ENCODE measurements around the gene GNA15. TPM values are rescaled to one million over a fixed set of nuclear protein-coding genes. Genes with fewer than 3 reads are reported as not detected.

GNA15 gene
- total RNA-seq, 1 experiment from 2014 or later, result 6.2 TPM

- Histone ChIP-seq H3K9me3 (ENCODE audit: control insufficient read depth, insufficient read depth, low read depth, low read length) (no peaks in the 10 kb centered on the region), H3K4me1 (ENCODE audit: control insufficient read depth, insufficient read depth, low read length) (peaks cover 22% of the 10 kb centered on the region), H3K27me3 (ENCODE audit: control insufficient read depth, insufficient read depth, low read length) (no peaks in the 10 kb centered on the region), H3K36me3 (ENCODE audit: control insufficient read depth, insufficient read depth, low read length) (no peaks in the 10 kb centered on the region), H3K27ac (ENCODE audit: low read length) (peak overlapping the region; percentile 79), H3K4me3 (ENCODE audit: low read depth in 2 of 2, low read length in 2 of 2) (peak overlapping the region; percentile 70 to 82)
- no TSS peak for BruUV-seq (replicated peaks)
- intact Hi-C loops (cut with micrococcal nuclease; ENCODE audit: unreplicated experiment), result no loop called here
- TF ChIP-seq, protein P1, sequence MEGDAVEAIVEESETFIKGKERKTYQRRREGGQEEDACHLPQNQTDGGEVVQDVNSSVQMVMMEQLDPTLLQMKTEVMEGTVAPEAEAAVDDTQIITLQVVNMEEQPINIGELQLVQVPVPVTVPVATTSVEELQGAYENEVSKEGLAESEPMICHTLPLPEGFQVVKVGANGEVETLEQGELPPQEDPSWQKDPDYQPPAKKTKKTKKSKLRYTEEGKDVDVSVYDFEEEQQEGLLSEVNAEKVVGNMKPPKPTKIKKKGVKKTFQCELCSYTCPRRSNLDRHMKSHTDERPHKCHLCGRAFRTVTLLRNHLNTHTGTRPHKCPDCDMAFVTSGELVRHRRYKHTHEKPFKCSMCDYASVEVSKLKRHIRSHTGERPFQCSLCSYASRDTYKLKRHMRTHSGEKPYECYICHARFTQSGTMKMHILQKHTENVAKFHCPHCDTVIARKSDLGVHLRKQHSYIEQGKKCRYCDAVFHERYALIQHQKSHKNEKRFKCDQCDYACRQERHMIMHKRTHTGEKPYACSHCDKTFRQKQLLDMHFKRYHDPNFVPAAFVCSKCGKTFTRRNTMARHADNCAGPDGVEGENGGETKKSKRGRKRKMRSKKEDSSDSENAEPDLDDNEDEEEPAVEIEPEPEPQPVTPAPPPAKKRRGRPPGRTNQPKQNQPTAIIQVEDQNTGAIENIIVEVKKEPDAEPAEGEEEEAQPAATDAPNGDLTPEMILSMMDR (IDR thresholded peaks at IDR 0.05), result no peak
- ATAC-seq, result no peak
- ChIA-PET CTCF (interaction anchor here (0.6 kb wide), 1 partner anchor 1214 kb away, joined by 6 read pairs; the partner anchor contains the start of gene ABHD17A), POLR2A (no interaction called here)
- in situ Hi-C loops (cut with HindIII; ENCODE audit: low pct_unique_long_range_greater_than_20kb, low sequenced_read_pairs), result no loop called here
- no peak for DNase-seq (ENCODE audit: low read depth, low spot score)
These were observed 37.1 kb upstream of the GNA15 start for GRCh38 chr19:3098515-3099346.

- no peak overlapping the region for H3K27ac ChIP-seq (ENCODE audit: low read length)
- H3K36me3 ChIP-seq (ENCODE audit: control insufficient read depth, insufficient read depth, low read length), result no peaks in the 10 kb centered on the region
- ChIA-PET POLR2A (no interaction called here), CTCF (no interaction called here)
- H3K4me3 ChIP-seq (ENCODE audit: low read depth in 2 of 2, low read length in 2 of 2), result no peak overlapping the region
- in situ Hi-C loops (cut with HindIII; ENCODE audit: low pct_unique_long_range_greater_than_20kb, low sequenced_read_pairs), result no loop called here
- DNase-seq (ENCODE audit: low read depth, low spot score), result no peak
- TF ChIP-seq, protein P2, sequence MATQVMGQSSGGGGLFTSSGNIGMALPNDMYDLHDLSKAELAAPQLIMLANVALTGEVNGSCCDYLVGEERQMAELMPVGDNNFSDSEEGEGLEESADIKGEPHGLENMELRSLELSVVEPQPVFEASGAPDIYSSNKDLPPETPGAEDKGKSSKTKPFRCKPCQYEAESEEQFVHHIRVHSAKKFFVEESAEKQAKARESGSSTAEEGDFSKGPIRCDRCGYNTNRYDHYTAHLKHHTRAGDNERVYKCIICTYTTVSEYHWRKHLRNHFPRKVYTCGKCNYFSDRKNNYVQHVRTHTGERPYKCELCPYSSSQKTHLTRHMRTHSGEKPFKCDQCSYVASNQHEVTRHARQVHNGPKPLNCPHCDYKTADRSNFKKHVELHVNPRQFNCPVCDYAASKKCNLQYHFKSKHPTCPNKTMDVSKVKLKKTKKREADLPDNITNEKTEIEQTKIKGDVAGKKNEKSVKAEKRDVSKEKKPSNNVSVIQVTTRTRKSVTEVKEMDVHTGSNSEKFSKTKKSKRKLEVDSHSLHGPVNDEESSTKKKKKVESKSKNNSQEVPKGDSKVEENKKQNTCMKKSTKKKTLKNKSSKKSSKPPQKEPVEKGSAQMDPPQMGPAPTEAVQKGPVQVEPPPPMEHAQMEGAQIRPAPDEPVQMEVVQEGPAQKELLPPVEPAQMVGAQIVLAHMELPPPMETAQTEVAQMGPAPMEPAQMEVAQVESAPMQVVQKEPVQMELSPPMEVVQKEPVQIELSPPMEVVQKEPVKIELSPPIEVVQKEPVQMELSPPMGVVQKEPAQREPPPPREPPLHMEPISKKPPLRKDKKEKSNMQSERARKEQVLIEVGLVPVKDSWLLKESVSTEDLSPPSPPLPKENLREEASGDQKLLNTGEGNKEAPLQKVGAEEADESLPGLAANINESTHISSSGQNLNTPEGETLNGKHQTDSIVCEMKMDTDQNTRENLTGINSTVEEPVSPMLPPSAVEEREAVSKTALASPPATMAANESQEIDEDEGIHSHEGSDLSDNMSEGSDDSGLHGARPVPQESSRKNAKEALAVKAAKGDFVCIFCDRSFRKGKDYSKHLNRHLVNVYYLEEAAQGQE (IDR thresholded peaks at IDR 0.05; ENCODE audit: insufficient read depth in 1 of 2, low read depth in 2 of 2, low read length in 1 of 2), result no peak
- no peak for TF ChIP-seq SIN3A (IDR thresholded peaks at IDR 0.05; ENCODE audit: borderline replicate concordance, insufficient read depth, low read depth, low read length)
- intact Hi-C loops (cut with micrococcal nuclease; ENCODE audit: unreplicated experiment), result no loop called here
- no peaks in the 10 kb centered on the region for H3K9me3 ChIP-seq (ENCODE audit: control insufficient read depth, insufficient read depth, low read depth, low read length)
- peaks cover 22% of the 10 kb centered on the region for H3K4me1 ChIP-seq (ENCODE audit: control insufficient read depth, insufficient read depth, low read length)
- no peak for ATAC-seq
- no peaks in the 10 kb centered on the region for H3K27me3 ChIP-seq (ENCODE audit: control insufficient read depth, insufficient read depth, low read length)
- BruUV-seq (replicated peaks), result no TSS peak
These were observed 36.3 kb upstream of the GNA15 start for GRCh38 chr19:3099347-3100145.

DNA sequence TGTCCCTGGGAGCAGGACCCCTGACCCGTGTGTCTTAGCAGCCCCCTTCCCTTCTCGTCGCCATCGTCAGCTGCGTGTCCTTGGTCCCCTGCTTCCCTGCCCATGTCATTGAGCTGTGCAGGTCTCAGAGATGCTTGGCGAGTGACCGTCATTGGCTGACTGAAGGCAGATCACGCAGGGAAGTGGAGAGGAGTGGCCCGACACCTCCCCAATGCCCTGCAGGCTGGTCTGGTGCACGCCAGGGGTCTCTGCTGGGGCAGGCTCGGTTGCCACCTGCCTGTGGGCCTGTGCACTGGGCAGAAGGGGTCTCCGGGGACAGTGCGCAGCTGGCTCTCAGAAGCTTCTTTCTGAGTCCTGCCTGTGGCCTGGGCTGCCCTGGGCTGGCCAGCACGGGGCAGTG lies 35.5 kb upstream of the GNA15 start:
- H3K36me3 ChIP-seq (ENCODE audit: control insufficient read depth, insufficient read depth, low read length), result no peaks in the 10 kb centered on the region
- no peak overlapping the region for H3K4me3 ChIP-seq (ENCODE audit: low read depth in 2 of 2, low read length in 2 of 2)
- in situ Hi-C loops (cut with HindIII; ENCODE audit: low pct_unique_long_range_greater_than_20kb, low sequenced_read_pairs), result no loop called here
- no peaks in the 10 kb centered on the region for H3K9me3 ChIP-seq (ENCODE audit: control insufficient read depth, insufficient read depth, low read depth, low read length)
- ChIA-PET POLR2A (no interaction called here), CTCF (no interaction called here)
- no peak for TF ChIP-seq TCF7L2 (IDR thresholded peaks at IDR 0.05; ENCODE audit: low read depth, low read length)
- TF ChIP-seq POLR2AphosphoS5 (IDR thresholded peaks at IDR 0.05; ENCODE audit: low read depth, low read length), result no peak
- DNase-seq (ENCODE audit: low read depth, low spot score) (no peak), ATAC-seq (no peak)
- BruUV-seq (replicated peaks), result no TSS peak
- H3K4me1 ChIP-seq (ENCODE audit: control insufficient read depth, insufficient read depth, low read length), result peaks cover 22% of the 10 kb centered on the region
- intact Hi-C loops (cut with micrococcal nuclease; ENCODE audit: unreplicated experiment), result no loop called here
- H3K27ac ChIP-seq (ENCODE audit: low read length), result no peak overlapping the region
- no peaks in the 10 kb centered on the region for H3K27me3 ChIP-seq (ENCODE audit: control insufficient read depth, insufficient read depth, low read length)
